ENCODE results near the gene POLR2E. TPM values are rescaled to one million over a fixed set of nuclear protein-coding genes. Genes with fewer than 3 reads are reported as not detected.

Gene POLR2E
- polyA plus RNA-seq, 1 donor from 2014 or later: 172 TPM

DNA sequence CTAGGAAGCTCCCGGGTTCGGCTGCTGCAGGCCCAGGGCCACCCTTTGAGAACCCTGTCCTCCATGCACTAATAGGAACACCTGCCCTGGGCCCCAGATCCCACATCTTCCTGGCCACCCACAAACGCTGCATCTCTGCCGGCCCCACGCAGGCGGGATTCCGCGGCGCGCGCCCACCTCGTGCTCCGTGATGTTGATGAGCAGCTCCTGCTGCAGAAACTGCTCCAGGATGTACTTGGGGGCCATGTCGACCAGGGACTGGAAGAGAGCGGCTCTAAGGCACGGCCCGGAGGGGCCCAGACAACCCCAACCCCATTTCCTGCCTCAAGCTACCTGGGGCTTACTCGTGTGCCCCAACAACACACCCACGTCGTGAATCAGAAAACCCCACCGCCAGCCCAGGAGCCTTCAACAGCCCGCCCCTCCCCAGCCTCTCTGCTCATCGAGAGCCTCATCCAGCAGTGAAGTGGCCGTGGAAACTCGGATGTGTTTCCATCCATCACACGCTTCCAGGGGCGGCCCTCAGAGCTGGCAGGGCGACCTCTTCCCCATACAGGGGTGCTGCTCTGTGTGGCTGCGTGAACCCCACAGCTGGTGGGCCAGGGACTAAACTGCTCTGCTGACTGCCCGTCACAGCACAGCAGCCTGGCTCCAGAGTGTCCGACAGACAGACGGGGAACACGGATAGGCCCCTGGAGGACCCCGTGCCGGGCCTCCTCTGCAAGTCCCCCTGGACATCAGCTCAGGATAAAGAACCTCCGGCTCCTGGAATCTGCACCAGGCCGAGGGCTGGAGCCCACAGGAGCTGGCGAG is 4.2 kb downstream of the POLR2E start:
- no peak for TF ChIP-seq RAD21 (conservative IDR thresholded peaks at IDR 0.05)
- no peak for TF ChIP-seq SMC3 (conservative IDR thresholded peaks at IDR 0.05; ENCODE audit: poor library complexity)
- TF ChIP-seq, protein P1, sequence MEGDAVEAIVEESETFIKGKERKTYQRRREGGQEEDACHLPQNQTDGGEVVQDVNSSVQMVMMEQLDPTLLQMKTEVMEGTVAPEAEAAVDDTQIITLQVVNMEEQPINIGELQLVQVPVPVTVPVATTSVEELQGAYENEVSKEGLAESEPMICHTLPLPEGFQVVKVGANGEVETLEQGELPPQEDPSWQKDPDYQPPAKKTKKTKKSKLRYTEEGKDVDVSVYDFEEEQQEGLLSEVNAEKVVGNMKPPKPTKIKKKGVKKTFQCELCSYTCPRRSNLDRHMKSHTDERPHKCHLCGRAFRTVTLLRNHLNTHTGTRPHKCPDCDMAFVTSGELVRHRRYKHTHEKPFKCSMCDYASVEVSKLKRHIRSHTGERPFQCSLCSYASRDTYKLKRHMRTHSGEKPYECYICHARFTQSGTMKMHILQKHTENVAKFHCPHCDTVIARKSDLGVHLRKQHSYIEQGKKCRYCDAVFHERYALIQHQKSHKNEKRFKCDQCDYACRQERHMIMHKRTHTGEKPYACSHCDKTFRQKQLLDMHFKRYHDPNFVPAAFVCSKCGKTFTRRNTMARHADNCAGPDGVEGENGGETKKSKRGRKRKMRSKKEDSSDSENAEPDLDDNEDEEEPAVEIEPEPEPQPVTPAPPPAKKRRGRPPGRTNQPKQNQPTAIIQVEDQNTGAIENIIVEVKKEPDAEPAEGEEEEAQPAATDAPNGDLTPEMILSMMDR (IDR thresholded peaks at IDR 0.05; ENCODE audit: poor library complexity, severe bottlenecking): no peak
- TF ChIP-seq MXI1 (conservative IDR thresholded peaks at IDR 0.05; ENCODE audit: poor library complexity, severe bottlenecking): no peak
- no peak for TF ChIP-seq EP300 (conservative IDR thresholded peaks at IDR 0.05; ENCODE audit: poor library complexity, severe bottlenecking)
- no peak for TF ChIP-seq TAF1 (IDR thresholded peaks at IDR 0.05; ENCODE audit: low read depth)
- TF ChIP-seq POLR2AphosphoS5 (IDR thresholded peaks at IDR 0.05): no peak
- TF ChIP-seq, protein P2, sequence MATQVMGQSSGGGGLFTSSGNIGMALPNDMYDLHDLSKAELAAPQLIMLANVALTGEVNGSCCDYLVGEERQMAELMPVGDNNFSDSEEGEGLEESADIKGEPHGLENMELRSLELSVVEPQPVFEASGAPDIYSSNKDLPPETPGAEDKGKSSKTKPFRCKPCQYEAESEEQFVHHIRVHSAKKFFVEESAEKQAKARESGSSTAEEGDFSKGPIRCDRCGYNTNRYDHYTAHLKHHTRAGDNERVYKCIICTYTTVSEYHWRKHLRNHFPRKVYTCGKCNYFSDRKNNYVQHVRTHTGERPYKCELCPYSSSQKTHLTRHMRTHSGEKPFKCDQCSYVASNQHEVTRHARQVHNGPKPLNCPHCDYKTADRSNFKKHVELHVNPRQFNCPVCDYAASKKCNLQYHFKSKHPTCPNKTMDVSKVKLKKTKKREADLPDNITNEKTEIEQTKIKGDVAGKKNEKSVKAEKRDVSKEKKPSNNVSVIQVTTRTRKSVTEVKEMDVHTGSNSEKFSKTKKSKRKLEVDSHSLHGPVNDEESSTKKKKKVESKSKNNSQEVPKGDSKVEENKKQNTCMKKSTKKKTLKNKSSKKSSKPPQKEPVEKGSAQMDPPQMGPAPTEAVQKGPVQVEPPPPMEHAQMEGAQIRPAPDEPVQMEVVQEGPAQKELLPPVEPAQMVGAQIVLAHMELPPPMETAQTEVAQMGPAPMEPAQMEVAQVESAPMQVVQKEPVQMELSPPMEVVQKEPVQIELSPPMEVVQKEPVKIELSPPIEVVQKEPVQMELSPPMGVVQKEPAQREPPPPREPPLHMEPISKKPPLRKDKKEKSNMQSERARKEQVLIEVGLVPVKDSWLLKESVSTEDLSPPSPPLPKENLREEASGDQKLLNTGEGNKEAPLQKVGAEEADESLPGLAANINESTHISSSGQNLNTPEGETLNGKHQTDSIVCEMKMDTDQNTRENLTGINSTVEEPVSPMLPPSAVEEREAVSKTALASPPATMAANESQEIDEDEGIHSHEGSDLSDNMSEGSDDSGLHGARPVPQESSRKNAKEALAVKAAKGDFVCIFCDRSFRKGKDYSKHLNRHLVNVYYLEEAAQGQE (IDR thresholded peaks at IDR 0.05; ENCODE audit: borderline replicate concordance): no peak
- no peak for TF ChIP-seq EZH2 (IDR thresholded peaks at IDR 0.05; ENCODE audit: borderline replicate concordance, insufficient read depth, low read length, poor library complexity, severe bottlenecking)
- Histone ChIP-seq H3F3A (ENCODE audit: insufficient read depth, low read length, poor library complexity, severe bottlenecking) (no peaks in the 10 kb centered on the region), H3K4me3 (ENCODE audit: low read length) (no peak overlapping the region), H3K79me2 (replicated peaks; ENCODE audit: insufficient read depth, low read length) (peaks cover 14% of the 10 kb centered on the region), H3K4me2 (ENCODE audit: low read length) (no peak overlapping the region), H3K27me3 (ENCODE audit: insufficient read depth, low read depth, low read length) (no peaks in the 10 kb centered on the region), H3K36me3 (ENCODE audit: insufficient read depth, low read length) (no peaks in the 10 kb centered on the region), H3K27ac (ENCODE audit: low read length) (no peak overlapping the region), H3K9me3 (ENCODE audit: low read length) (no peaks in the 10 kb centered on the region), H2AFZ (ENCODE audit: low read depth, low read length) (no peak overlapping the region), H3K9ac (ENCODE audit: low read length) (no peak overlapping the region), H3K9me2 (ENCODE audit: insufficient read depth, low read length) (no peaks in the 10 kb centered on the region), H4K20me1 (ENCODE audit: insufficient read depth) (peaks cover 3% of the 10 kb centered on the region)

DNA sequence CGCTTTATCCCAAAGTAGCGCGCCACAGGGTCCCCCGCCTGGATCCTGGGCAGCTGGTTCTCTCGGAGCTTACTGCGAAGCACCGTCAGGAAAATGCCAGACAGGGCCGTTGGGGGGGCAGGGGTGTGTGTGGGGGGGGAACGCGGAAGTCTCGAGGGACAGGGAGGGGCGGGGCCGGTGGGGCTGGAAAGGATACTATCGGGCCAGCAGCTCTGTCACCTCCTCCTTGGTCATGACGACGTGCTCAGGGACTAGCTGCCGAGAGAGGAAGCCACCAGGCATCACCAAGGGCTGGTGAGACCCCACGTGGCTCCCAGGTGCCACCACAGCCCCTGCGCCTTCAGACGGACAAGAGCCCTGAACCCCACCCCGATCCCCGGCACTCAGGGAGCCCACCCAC is 5.3 kb downstream of the POLR2E start:
- Histone ChIP-seq H3K9me3 (ENCODE audit: low read length) (no peaks in the 10 kb centered on the region), H3K27ac (ENCODE audit: low read length) (no peak overlapping the region), H2AFZ (ENCODE audit: low read depth, low read length) (no peak overlapping the region), H3K27me3 (ENCODE audit: insufficient read depth, low read depth, low read length) (no peaks in the 10 kb centered on the region), H3K79me2 (replicated peaks; ENCODE audit: insufficient read depth, low read length) (peaks cover 12% of the 10 kb centered on the region), H3K9ac (ENCODE audit: low read length) (no peak overlapping the region), H3F3A (ENCODE audit: insufficient read depth, low read length, poor library complexity, severe bottlenecking) (no peaks in the 10 kb centered on the region), H3K4me3 (ENCODE audit: low read length) (no peak overlapping the region), H4K20me1 (ENCODE audit: insufficient read depth) (peaks cover 3% of the 10 kb centered on the region), H3K4me2 (ENCODE audit: low read length) (no peak overlapping the region), H3K9me2 (ENCODE audit: insufficient read depth, low read length) (no peaks in the 10 kb centered on the region), H3K36me3 (ENCODE audit: insufficient read depth, low read length) (no peaks in the 10 kb centered on the region)
- TF ChIP-seq, protein P1 (IDR thresholded peaks at IDR 0.05; ENCODE audit: poor library complexity, severe bottlenecking): no peak
- TF ChIP-seq SMC3 (conservative IDR thresholded peaks at IDR 0.05; ENCODE audit: poor library complexity) (no peak), POLR2AphosphoS5 (IDR thresholded peaks at IDR 0.05) (no peak), EP300 (conservative IDR thresholded peaks at IDR 0.05; ENCODE audit: poor library complexity, severe bottlenecking) (no peak), TAF1 (IDR thresholded peaks at IDR 0.05; ENCODE audit: low read depth) (no peak), MXI1 (conservative IDR thresholded peaks at IDR 0.05; ENCODE audit: poor library complexity, severe bottlenecking) (no peak), RAD21 (conservative IDR thresholded peaks at IDR 0.05) (no peak), EZH2 (IDR thresholded peaks at IDR 0.05; ENCODE audit: borderline replicate concordance, insufficient read depth, low read length, poor library complexity, severe bottlenecking) (no peak)
- TF ChIP-seq, protein P2 (IDR thresholded peaks at IDR 0.05; ENCODE audit: borderline replicate concordance): no peak
